Heart left ventricle (tissue), 16 donors: ENCODE data around the gene RPL35. TPM values are rescaled to one million over a fixed set of nuclear protein-coding genes. Genes with fewer than 3 reads are reported as not detected.

ENCODE experiments used
- ATAC-seq, 4 donors: fragments of 200-7000 bp; cut with Tn5 transposase; one replicate each; pipeline ENCODE4 v1.9.1; 2020 to 2022; ENCODE audit warnings: moderate library complexity in 4 of 4, mild to moderate bottlenecking in 3 of 4, moderate number of reproducible peaks in 1 of 4
- DNase-seq, 5 donors: peaks; one replicate each; pipeline ENCODE4 v3.0.0-alpha.2; 2020
- H3K27ac ChIP-seq, 12 donors: fragments of 200-600 bp; sonication (generic) in 4 of 12; one replicate each; pipeline versions ENCODE4 v1.5.0 to v1.8.0; 2016 to 2022; ENCODE audit warnings: mild to moderate bottlenecking in 2 of 12
- H3K27me3 ChIP-seq, 9 donors: fragments of 200-600 bp; sonication (generic) in 2 of 9; one replicate each; pipeline versions ENCODE4 v1.5.1 to v1.8.0; 2016 to 2022; ENCODE audit warnings: mild to moderate bottlenecking in 3 of 9
- H3K36me3 ChIP-seq, 9 donors: fragments of 200-600 bp; sonication (generic) in 2 of 9; one replicate each; pipeline versions ENCODE4 v1.5.0 to v1.8.0; 2018 to 2022; ENCODE audit warnings: mild to moderate bottlenecking in 2 of 9
- H3K4me1 ChIP-seq, 12 donors: fragments of 200-600 bp; sonication (generic) in 4 of 12; one replicate each; pipeline versions ENCODE4 v1.5.0 to v1.8.0; 2016 to 2022; ENCODE audit warnings: mild to moderate bottlenecking in 3 of 12
- H3K4me3 ChIP-seq, 12 donors: fragments of 200-600 bp; sonication (generic) in 4 of 12; one replicate each; pipeline versions ENCODE4 v1.5.0 to v1.8.0; 2017 to 2022; ENCODE audit warnings: mild to moderate bottlenecking in 9 of 12, moderate library complexity in 4 of 12
- H3K9me3 ChIP-seq, 12 donors: fragments of 200-600 bp; sonication (generic) in 4 of 12; one replicate each; pipeline versions ENCODE4 v1.5.0 to v1.8.0; 2016 to 2022; ENCODE audit warnings: mild to moderate bottlenecking in 1 of 12
- POLR2A ChIP-seq, 2 donors: fragments of 450-650 bp; IDR thresholded peaks; one replicate each; pipeline ENCODE4 v1.6.1; 2017; ENCODE audit warnings: antibody characterized with exemption in 2 of 2, mild to moderate bottlenecking in 2 of 2, moderate library complexity in 2 of 2
- WGBS, 4 donors: extraction: QIAGEN DNeasy Blood & Tissue Kit in 2 of 4; methylation state at CpG; one replicate each; pipeline versions ENCODE4 v1.1.5 to v1.1.7; 2013 to 2018; 5-methylcytosine and 5-hydroxymethylcytosine counted together
- intact Hi-C, 10 donors: fragments of 100-400 bp; cut with DNase I; formaldehyde crosslinking; loops; one replicate each; pipeline versions ENCODE4 v1.11.1 to v1.14.2; 2022
- polyA plus RNA-seq, 2 donors: library from polyadenylated mRNA; stranded (reverse); fragments of 200-250 nt; gene quantifications; one replicate each; pipeline ENCODE4 v1.2.3, GENCODE V29; 2013
- total RNA-seq, 9 donors: library from RNA; depleted of rRNA in 2 of 9; stranded (reverse); fragments of >200 nt in 2 of 9; fragmentation: NEBNext Ultra II Directional in 3 of 9; extraction: Animal tissue kit (Norgen Biotek cat#: 25700) in 3 of 9; gene quantifications; one replicate each; pipeline versions ENCODE4 v1.1.0 to v1.2.4, GENCODE V29; 2016 to 2023
- TF ChIP-seq, protein P1 (sequence below), 12 donors: fragments of 200-600 bp; sonication (generic) in 4 of 12; IDR thresholded peaks; one replicate each; pipeline versions ENCODE4 v1.5.0 to v1.8.0; 2018 to 2022; ENCODE audit warnings: antibody characterized with exemption in 12 of 12, mild to moderate bottlenecking in 5 of 12
- donor health status: ischemic (EF 13 %, LVEDD 7.1; RV severe dilation, severe dysfunction).
- donor health status: healthy with polysubstance abuse.
- donor health status: DM: no; HTN: yes; CAD: no.
- donor health status: DM: no; HTN: no; CAD: no.
- donor health status: ischemic (EF 25% LVEDD 6.9; RV normal size, moderate dysfunction).
- donor health status: ischemic (EF 25% LVEDD 5.7; RV mildly dilated, moderate dysfunction).
- donor health status: healthy.
- donor health status: DM: yes; HTN: yes; CAD: no.
- donor health status: ischemic (EF 35%, LVEDD 5.7; RV mildly dilated, moderate dysfunction).
- donor health status: nonischemic (EF 11% LVEDD 7.7; RV severe dilation, severe dysfunction).
- donor health status: DM: yes; HTN: yes; CAD: no.
- donor health status: PGD.
- donor health status: ischemic (EF 29% LVEDD 5.4; RV normal size, mild dysfunction).
- donor health status: nonischemic (EF 23%, LVEDD 6.1; RV moderate dilation, normal function).

Gene RPL35
- total and polyA plus RNA-seq, 11 donors = 600 to 3,054 (median 868) TPM

- Histone ChIP-seq H3K4me3 (no peak overlapping the region), H3K27me3 (no peaks in the 10 kb centered on the region), H3K27ac (no peak overlapping the region), H3K36me3 (peaks cover 0 to 99% (median 88%) of the 10 kb centered on the region in 9 donors), H3K4me1 (peaks cover 0 to 27% (median 17%) of the 10 kb centered on the region in 12 donors), H3K9me3 (no peaks in the 10 kb centered on the region)
- no peak for ATAC-seq
- TF ChIP-seq, protein P1, sequence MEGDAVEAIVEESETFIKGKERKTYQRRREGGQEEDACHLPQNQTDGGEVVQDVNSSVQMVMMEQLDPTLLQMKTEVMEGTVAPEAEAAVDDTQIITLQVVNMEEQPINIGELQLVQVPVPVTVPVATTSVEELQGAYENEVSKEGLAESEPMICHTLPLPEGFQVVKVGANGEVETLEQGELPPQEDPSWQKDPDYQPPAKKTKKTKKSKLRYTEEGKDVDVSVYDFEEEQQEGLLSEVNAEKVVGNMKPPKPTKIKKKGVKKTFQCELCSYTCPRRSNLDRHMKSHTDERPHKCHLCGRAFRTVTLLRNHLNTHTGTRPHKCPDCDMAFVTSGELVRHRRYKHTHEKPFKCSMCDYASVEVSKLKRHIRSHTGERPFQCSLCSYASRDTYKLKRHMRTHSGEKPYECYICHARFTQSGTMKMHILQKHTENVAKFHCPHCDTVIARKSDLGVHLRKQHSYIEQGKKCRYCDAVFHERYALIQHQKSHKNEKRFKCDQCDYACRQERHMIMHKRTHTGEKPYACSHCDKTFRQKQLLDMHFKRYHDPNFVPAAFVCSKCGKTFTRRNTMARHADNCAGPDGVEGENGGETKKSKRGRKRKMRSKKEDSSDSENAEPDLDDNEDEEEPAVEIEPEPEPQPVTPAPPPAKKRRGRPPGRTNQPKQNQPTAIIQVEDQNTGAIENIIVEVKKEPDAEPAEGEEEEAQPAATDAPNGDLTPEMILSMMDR (IDR thresholded peaks at IDR 0.05) = no peak
- TF ChIP-seq POLR2A (IDR thresholded peaks at IDR 0.05) = no peak
- DNase-seq = no peak
- intact Hi-C loops = no loop called here
- 84 to 89% (median 86%) methylated on average over 14 of the region's 14 CpGs for WGBS, 4 donors
These were observed 15.4 kb upstream of the RPL35 start for GRCh38 chr9:124877021-124877782.

- Histone ChIP-seq H3K4me1 (peaks cover 11 to 44% (median 32%) of the 10 kb centered on the region in 12 donors), H3K27ac (no peak overlapping the region), H3K36me3 (peaks cover 0 to 86% (median 71%) of the 10 kb centered on the region in 9 donors), H3K4me3 (no peak overlapping the region), H3K27me3 (no peaks in the 10 kb centered on the region), H3K9me3 (no peaks in the 10 kb centered on the region)
- no peak for DNase-seq
- intact Hi-C loops = no loop called here
- TF ChIP-seq, protein P1 (IDR thresholded peaks at IDR 0.05) = no peak
- TF ChIP-seq POLR2A (IDR thresholded peaks at IDR 0.05) = no peak
- ATAC-seq = no peak
- 87 to 98% (median 91%) methylated on average over 4 to 6 of the region's 6 CpGs for WGBS, 4 donors
These were observed 13.7 kb upstream of the RPL35 start for GRCh38 chr9:124875501-124875900.

DNA sequence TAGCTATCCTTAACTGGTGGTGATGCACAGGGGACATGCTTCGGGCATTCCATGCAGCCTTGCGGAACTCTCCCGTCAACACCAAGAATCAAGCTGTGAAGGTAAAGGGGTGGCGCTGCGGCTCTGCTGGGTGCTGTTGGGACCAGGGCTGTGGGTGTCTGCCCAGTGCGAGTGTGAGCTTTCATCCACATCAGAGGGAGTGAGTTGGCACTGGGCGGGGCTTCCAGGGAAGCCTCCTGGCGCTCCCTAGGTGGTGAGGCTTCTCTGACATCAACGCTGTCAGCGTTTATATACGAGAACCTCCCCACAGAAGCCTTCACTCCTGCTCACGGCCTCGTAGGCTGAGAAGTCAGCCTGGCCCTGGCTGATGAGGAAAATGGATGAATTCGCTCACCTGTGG is 11.9 kb upstream of the RPL35 start:
- peak overlapping the region in 6 of 12 donors; percentile 66 to 96 (median 85) for H3K27ac ChIP-seq
- intact Hi-C loops = loop anchor here in 2 of 10 donors (5.0 kb wide), 2 partner anchors 269 to 329 kb away; partner anchors contain the start of genes RABEPK (in 1 of the 2) and SCAI (in 1 of the 2)
- no peaks in the 10 kb centered on the region for H3K9me3 ChIP-seq
- H3K36me3 ChIP-seq = peaks cover 0 to 68% (median 53%) of the 10 kb centered on the region in 9 donors
- peaks cover 17 to 52% (median 40%) of the 10 kb centered on the region in 12 donors for H3K4me1 ChIP-seq
- no peak overlapping the region for H3K4me3 ChIP-seq
- no peak for TF ChIP-seq POLR2A (IDR thresholded peaks at IDR 0.05)
- TF ChIP-seq, protein P1 (IDR thresholded peaks at IDR 0.05) = no peak
- 79 to 89% (median 87%) methylated on average over 14 of the region's 14 CpGs for WGBS, 4 donors
- no peak for DNase-seq
- no peak for ATAC-seq
- H3K27me3 ChIP-seq = no peaks in the 10 kb centered on the region

GRCh38 chr9:124871156-124871561 is 9.4 kb upstream of the RPL35 start:
- H3K4me3 ChIP-seq = peak overlapping the region in 5 of 12 donors; percentile 69 to 99 (median 99)
- TF ChIP-seq, protein P1 (IDR thresholded peaks at IDR 0.05) = no peak
- TF ChIP-seq POLR2A (IDR thresholded peaks at IDR 0.05) = no peak
- peak in 1 of 5 donors; percentile 37 for DNase-seq
- peaks cover 0 to 43% (median 28%) of the 10 kb centered on the region in 9 donors for H3K36me3 ChIP-seq
- intact Hi-C loops = loop anchor here in 2 of 10 donors (5.0 kb wide), 2 partner anchors 271 to 331 kb away; partner anchors contain the start of genes RABEPK (in 1 of the 2) and SCAI (in 1 of the 2)
- H3K9me3 ChIP-seq = no peaks in the 10 kb centered on the region
- no peak for ATAC-seq
- peaks cover 17 to 64% (median 47%) of the 10 kb centered on the region in 12 donors for H3K4me1 ChIP-seq
- WGBS, 4 donors = 72 to 75% (median 73%) methylated on average over 10 to 11 of the region's 11 CpGs
- H3K27me3 ChIP-seq = no peaks in the 10 kb centered on the region
- peak overlapping the region in 10 of 12 donors; percentile 66 to 98 (median 94) for H3K27ac ChIP-seq
